Measurements from ENCODE around the gene MAN2A2. TPM values are rescaled to one million over a fixed set of nuclear protein-coding genes. Genes with fewer than 3 reads are reported as not detected.

Gene MAN2A2
- total and polyA plus RNA-seq, 9 of the 15 experiments (the other 6 are each of a cell fraction or from before 2014, with no cell fraction given): 7.3 to 151 (median 43.4) TPM

GRCh38 chr15:90886291-90886614, 16.8 kb upstream of the MAN2A2 start:
- CTCF ChIA-PET (ENCODE audit: low intra/inter-chr PET ratio): interaction anchor here (0.5 to 2.1 kb wide), 8 partner anchors 79 to 1263 kb away, joined by 3 to 10 read pairs (median 5); no protein-coding TSS in a partner anchor
- H3K9me3 ChIP-seq (replicated peaks; ENCODE audit: control insufficient read depth, insufficient read depth, low read depth, low read length): no peaks in the 10 kb centered on the region
- FAIRE-seq (no peak), ATAC-seq (no peak), DNase-seq (ENCODE audit: extremely low read depth in 1 of 4, low spot score in 3 of 4) (no peak)
- peak overlapping the region; percentile 61; the same call in 1 of the 2 replicates for H2AFZ ChIP-seq (ENCODE audit: low read depth, low read length)
- H3K4me3 ChIP-seq: no peak overlapping the region
- no peaks in the 10 kb centered on the region for H3K27me3 ChIP-seq (ENCODE audit: control insufficient read depth in 2 of 2, insufficient read depth in 2 of 2, low read length in 2 of 2)
- H3K79me2 ChIP-seq (ENCODE audit: control insufficient read depth, insufficient read depth, low read length): no peaks in the 10 kb centered on the region
- intact Hi-C loops (cut with micrococcal nuclease) (loop anchor here (1.0 to 10.0 kb wide), 5 partner anchors 69 to 561 kb away; no protein-coding TSS in a partner anchor), in situ Hi-C loops (cut with MboI) (loop anchor here (5.0 to 10.0 kb wide), 3 partner anchors 239 to 571 kb away; no protein-coding TSS in a partner anchor)
- no TSS peak for BruUV-seq (replicated peaks)
- POLR2A ChIA-PET: interaction anchor here (0.5 to 2.6 kb wide), 7 partner anchors 9 to 534 kb away, joined by 3 to 11 read pairs (median 4); no protein-coding TSS in a partner anchor
- H3K9ac ChIP-seq (ENCODE audit: insufficient read depth in 1 of 2, low read depth in 2 of 2, low read length in 2 of 2): no peak overlapping the region
- peaks cover 6% of the 10 kb centered on the region; the same call in 1 of the 2 replicates for H4K20me1 ChIP-seq (replicated peaks; ENCODE audit: control insufficient read depth, insufficient read depth, low read length)
- H3K4me2 ChIP-seq (ENCODE audit: insufficient read depth, low read length): no peak overlapping the region
- H3K9me1 ChIP-seq (ENCODE audit: control insufficient read depth, insufficient read depth, low read length): peaks cover 3% of the 10 kb centered on the region
- H3K4me1 ChIP-seq (replicated peaks in 1 of 2; ENCODE audit: control insufficient read depth in 2 of 2, insufficient read depth in 2 of 2, low read length in 2 of 2): peaks cover 10 to 73% of the 10 kb centered on the region in 2 experiments; a peak in 4 of 5 replicates
- H3K36me3 ChIP-seq (ENCODE audit: control insufficient read depth, insufficient read depth, low read length): peaks cover 23% of the 10 kb centered on the region; the same call in 2 of the 3 replicates
- 11% methylated on average over 5 of the region's 5 CpGs for WGBS (ENCODE audit: insufficient coverage, low coverage, missing lambda C conversion rate)
- no peak overlapping the region for H3K27ac ChIP-seq (ENCODE audit: extremely low read depth, low read depth, low read length)
- 0 out of 2 replicates have a peak, but pooled peaks have one; percentile 36 for TF ChIP-seq BCOR (IDR thresholded peaks at IDR 0.05)
- no peak for TF ChIP-seq JUNB (CRISPR knock-in tag; conservative IDR thresholded peaks at IDR 0.05)
- TF ChIP-seq CXXC5 (CRISPR knock-in tag; IDR thresholded peaks at IDR 0.05): no peak
- TF ChIP-seq TAL1 (IDR thresholded peaks at IDR 0.05): no peak
- no peak for TF ChIP-seq SIN3B (IDR thresholded peaks at IDR 0.05; ENCODE audit: low read depth)
- TF ChIP-seq ZFP91 (CRISPR knock-in tag; IDR thresholded peaks at IDR 0.05): peak; percentile 86
- no peak for TF ChIP-seq PATZ1 (CRISPR knock-in tag; IDR thresholded peaks at IDR 0.05; ENCODE audit: borderline replicate concordance)
- TF ChIP-seq, protein P1, sequence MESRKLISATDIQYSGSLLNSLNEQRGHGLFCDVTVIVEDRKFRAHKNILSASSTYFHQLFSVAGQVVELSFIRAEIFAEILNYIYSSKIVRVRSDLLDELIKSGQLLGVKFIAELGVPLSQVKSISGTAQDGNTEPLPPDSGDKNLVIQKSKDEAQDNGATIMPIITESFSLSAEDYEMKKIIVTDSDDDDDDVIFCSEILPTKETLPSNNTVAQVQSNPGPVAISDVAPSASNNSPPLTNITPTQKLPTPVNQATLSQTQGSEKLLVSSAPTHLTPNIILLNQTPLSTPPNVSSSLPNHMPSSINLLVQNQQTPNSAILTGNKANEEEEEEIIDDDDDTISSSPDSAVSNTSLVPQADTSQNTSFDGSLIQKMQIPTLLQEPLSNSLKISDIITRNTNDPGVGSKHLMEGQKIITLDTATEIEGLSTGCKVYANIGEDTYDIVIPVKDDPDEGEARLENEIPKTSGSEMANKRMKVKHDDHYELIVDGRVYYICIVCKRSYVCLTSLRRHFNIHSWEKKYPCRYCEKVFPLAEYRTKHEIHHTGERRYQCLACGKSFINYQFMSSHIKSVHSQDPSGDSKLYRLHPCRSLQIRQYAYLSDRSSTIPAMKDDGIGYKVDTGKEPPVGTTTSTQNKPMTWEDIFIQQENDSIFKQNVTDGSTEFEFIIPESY (CRISPR knock-in tag; IDR thresholded peaks at IDR 0.05): 0 out of 2 replicates have a peak, but pooled peaks have one; percentile 5
- TF ChIP-seq SMAD3 (CRISPR knock-in tag; conservative IDR thresholded peaks at IDR 0.05): no peak
- TF ChIP-seq, protein P2, sequence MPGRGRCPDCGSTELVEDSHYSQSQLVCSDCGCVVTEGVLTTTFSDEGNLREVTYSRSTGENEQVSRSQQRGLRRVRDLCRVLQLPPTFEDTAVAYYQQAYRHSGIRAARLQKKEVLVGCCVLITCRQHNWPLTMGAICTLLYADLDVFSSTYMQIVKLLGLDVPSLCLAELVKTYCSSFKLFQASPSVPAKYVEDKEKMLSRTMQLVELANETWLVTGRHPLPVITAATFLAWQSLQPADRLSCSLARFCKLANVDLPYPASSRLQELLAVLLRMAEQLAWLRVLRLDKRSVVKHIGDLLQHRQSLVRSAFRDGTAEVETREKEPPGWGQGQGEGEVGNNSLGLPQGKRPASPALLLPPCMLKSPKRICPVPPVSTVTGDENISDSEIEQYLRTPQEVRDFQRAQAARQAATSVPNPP (IDR thresholded peaks at IDR 0.05; ENCODE audit: borderline replicate concordance, insufficient read depth, insufficient read length): no peak
- TF ChIP-seq ZBTB7A (IDR thresholded peaks at IDR 0.05; ENCODE audit: borderline replicate concordance, control insufficient read depth, low read depth, low read length): no peak
- TF ChIP-seq RCOR1 (IDR thresholded peaks at IDR 0.05; ENCODE audit: borderline replicate concordance in 1 of 2, low read depth in 2 of 2, low read length in 2 of 2): no peak
- TF ChIP-seq L3MBTL2 (IDR thresholded peaks at IDR 0.05): 0 out of 2 replicates have a peak, but pooled peaks have one; percentile 5
- no peak for TF ChIP-seq ZFX (CRISPR knock-in tag; IDR thresholded peaks at IDR 0.05)
- TF ChIP-seq RBM22 (IDR thresholded peaks at IDR 0.05; ENCODE audit: low read depth, low read length, poor library complexity, severe bottlenecking): no peak
- no peak for TF ChIP-seq CBFA2T3 (IDR thresholded peaks at IDR 0.05)
- TF ChIP-seq ZNF561 (CRISPR knock-in tag; conservative IDR thresholded peaks at IDR 0.05): no peak
